A673 (cell line): ENCODE results near the gene PIK3C2A. TPM values are rescaled to one million over a fixed set of nuclear protein-coding genes. Genes with fewer than 3 reads are reported as not detected.

Source experiments
- BruUV-seq: library from RNA; stranded (reverse); fragments of 400-500 nt; replicated peaks from 2 replicates; lab custom pipeline; 2021; lab: Mats Ljungman, UMichigan
- CTCF ChIA-PET: fragments of 300-600 bp; sonication (Branson Sonifier 250); formaldehyde crosslinking; loops from one replicate; lab custom pipeline; 2022; ENCODE audit warnings: antibody characterized with exemption; lab: Charles Lee
- POLR2A ChIA-PET: fragments of 300-600 bp; sonication (Branson Sonifier 250); formaldehyde crosslinking; loops from one replicate; lab custom pipeline; 2022; ENCODE audit warnings: antibody characterized with exemption; ENCODE audit not compliant: low non-redundant PET; lab: Charles Lee
- DNase-seq: peaks from one replicate; pipeline ENCODE4 v3.0.0-alpha.2; 2015; ENCODE audit warnings: low spot score
- H3K27ac ChIP-seq: fragments of 200-600 bp; sonication (generic); 2 replicates; pipeline ENCODE4 v1.5.1; 2016; ENCODE audit warnings: mixed run types, low read depth, mild to moderate bottlenecking, mixed read lengths, antibody characterized with exemption, low read length; ENCODE audit not compliant: poor library complexity, severe bottlenecking
- H3K27me3 ChIP-seq: fragments of 200-600 bp; sonication (generic); replicated peaks from 2 replicates; pipeline ENCODE4 v1.6.1; 2017; ENCODE audit warnings: mixed run types, low read depth, mild to moderate bottlenecking, mixed read lengths, antibody characterized with exemption, low read length; ENCODE audit not compliant: insufficient read depth, poor library complexity
- H3K36me3 ChIP-seq: fragments of 200-600 bp; sonication (generic); 2 replicates; pipeline ENCODE4 v1.6.1; 2016; ENCODE audit warnings: mixed run types, mild to moderate bottlenecking, mixed read lengths, antibody characterized with exemption, low read length; ENCODE audit not compliant: insufficient read depth, poor library complexity, severe bottlenecking
- H3K4me1 ChIP-seq: fragments of 200-600 bp; sonication (generic); 2 replicates; pipeline ENCODE4 v1.6.1; 2017; ENCODE audit warnings: mixed run types, mild to moderate bottlenecking, mixed read lengths, antibody characterized with exemption, low read length; ENCODE audit not compliant: insufficient read depth, poor library complexity, severe bottlenecking
- H3K4me3 ChIP-seq: fragments of 200-600 bp; sonication (generic); 2 replicates; pipeline ENCODE4 v1.5.1; 2016; ENCODE audit warnings: low read depth, mixed run types, mild to moderate bottlenecking, mixed read lengths, low read length; ENCODE audit not compliant: poor library complexity, severe bottlenecking
- H3K9me3 ChIP-seq: fragments of 200-600 bp; sonication (generic); 2 replicates; pipeline ENCODE4 v1.6.1; 2016; ENCODE audit warnings: mixed run types, low read depth, mild to moderate bottlenecking, mixed read lengths, antibody characterized with exemption, low read length; ENCODE audit not compliant: poor library complexity, severe bottlenecking
- CTCF ChIP-seq: fragments of 300-800, 200-600 bp; sonication (generic); conservative IDR thresholded peaks from 2 replicates; pipeline ENCODE4 v1.5.1; 2017; ENCODE audit warnings: low read depth, mild to moderate bottlenecking, antibody characterized with exemption, low read length, moderate library complexity, mixed read lengths
- EZH2 ChIP-seq: fragments of 200-600 bp; sonication (generic); IDR thresholded peaks from 2 replicates; pipeline ENCODE4 v1.6.1; 2017; ENCODE audit warnings: borderline replicate concordance, low read depth, mild to moderate bottlenecking, mixed read lengths, antibody characterized with exemption, low read length; ENCODE audit not compliant: poor library complexity, severe bottlenecking
- intact Hi-C: fragments of 100-400 bp; cut with micrococcal nuclease; formaldehyde crosslinking; loops from one replicate; pipeline ENCODE4 v1.10.0; 2022; ENCODE audit not compliant: unreplicated experiment
- total RNA-seq: library from RNA; stranded (reverse); gene quantifications from 2 replicates; pipeline ENCODE4 v1.2.3, GENCODE V29; 2021

PIK3C2A gene
- total RNA-seq, 1 experiment from 2014 or later = 44.2 TPM

GRCh38 chr11:17211286-17211685 is 3.5 kb upstream of the PIK3C2A start:
- intact Hi-C loops = no loop called here
- BruUV-seq = no TSS peak
- no peaks in the 10 kb centered on the region for H3K36me3 ChIP-seq

GRCh38 chr11:17209939-17210245 is 2.1 kb upstream of the PIK3C2A start:
- Histone ChIP-seq H3K36me3 (no peaks in the 10 kb centered on the region), H3K4me1 (peaks cover 6% of the 10 kb centered on the region), H3K4me3 (peak overlapping the region; percentile 95), H3K9me3 (no peaks in the 10 kb centered on the region), H3K27ac (peak overlapping the region; percentile 89), H3K27me3 (no peaks in the 10 kb centered on the region)
- CTCF ChIA-PET = interaction anchor here (0.7 kb wide), 2 partner anchors 54 to 1935 kb away, joined by 4 to 6 read pairs; no protein-coding TSS in a partner anchor
- TF ChIP-seq EZH2 (no peak), CTCF (no peak)
- POLR2A ChIA-PET = no interaction called here
- TSS peak; percentile 19 for BruUV-seq
- DNase-seq = no peak
- intact Hi-C loops = loop anchor here (5.0 kb wide), 1 partner anchor 133 kb away; the partner anchor contains the start of gene RPS13

More at GRCh38 chr11:17211286-17211685, 3.5 kb upstream of the PIK3C2A start:
- TF ChIP-seq CTCF = no peak
- no peak for TF ChIP-seq EZH2
- DNase-seq = no peak
- peaks cover 6% of the 10 kb centered on the region for H3K4me1 ChIP-seq
- H3K4me3 ChIP-seq = no peak overlapping the region
- H3K27me3 ChIP-seq = no peaks in the 10 kb centered on the region
- ChIA-PET CTCF (no interaction called here), POLR2A (no interaction called here)
- no peaks in the 10 kb centered on the region for H3K9me3 ChIP-seq
- no peak overlapping the region for H3K27ac ChIP-seq

- Histone ChIP-seq H3K9me3 (no peaks in the 10 kb centered on the region), H3K4me3 (peak overlapping the region; percentile 95), H3K36me3 (peaks cover 3% of the 10 kb centered on the region), H3K27me3 (no peaks in the 10 kb centered on the region), H3K4me1 (peaks cover 6% of the 10 kb centered on the region), H3K27ac (peak overlapping the region; percentile 89)
- CTCF ChIA-PET = no interaction called here
- BruUV-seq = TSS peak; percentile 78
- POLR2A ChIA-PET = interaction anchor here (0.6 kb wide), 1 partner anchor 127 kb away, joined by 3 read pairs; no protein-coding TSS in a partner anchor
- intact Hi-C loops = loop anchor here (5.0 kb wide), 1 partner anchor 131 kb away; the partner anchor contains the start of gene RPS13
- DNase-seq = peak; percentile 71
- TF ChIP-seq CTCF = no peak
- no peak for TF ChIP-seq EZH2
These were observed 642 bp upstream of the PIK3C2A start for GRCh38 chr11:17208257-17208999.
